Breast epithelium (tissue), 4 donors: ENCODE results near the gene RFC2. TPM values are rescaled to one million over a fixed set of nuclear protein-coding genes. Genes with fewer than 3 reads are reported as not detected.

Source experiments
- DNase-seq, 2 donors: peaks; one replicate each; pipeline ENCODE4 v3.0.0-alpha.2; 2019; ENCODE audit warnings: low spot score in 2 of 2
- H3K27ac ChIP-seq, 2 donors: fragments of 200-600 bp; sonication (generic) in 1 of 2; one replicate each; pipeline ENCODE4 v1.5.1; 2016 to 2019; ENCODE audit warnings: mild to moderate bottlenecking in 1 of 2
- H3K27me3 ChIP-seq, 2 donors: fragments of 200-600 bp; sonication (generic) in 1 of 2; one replicate each; pipeline versions ENCODE4 v1.5.1 to v1.6.0; 2017 to 2019; ENCODE audit warnings: control low read depth in 1 of 2, mild to moderate bottlenecking in 1 of 2
- H3K36me3 ChIP-seq: fragments of 200-600 bp; one replicate; pipeline ENCODE4 v1.5.1; 2019
- H3K4me1 ChIP-seq, 2 donors: fragments of 200-600 bp; sonication (generic); one replicate each; pipeline ENCODE4 v1.5.1; 2016 to 2019; ENCODE audit warnings: control low read depth in 1 of 2
- H3K4me3 ChIP-seq, 3 donors: fragments of 200-600 bp; sonication (generic); 1 replicate in 2 of 3; 2 replicates in 1 of 3; pipeline ENCODE4 v1.5.1; 2016 to 2019; ENCODE audit warnings: mild to moderate bottlenecking in 3 of 3, moderate library complexity in 2 of 3
- H3K9me3 ChIP-seq, 2 donors: fragments of 200-600 bp; sonication (generic) in 1 of 2; one replicate each; pipeline ENCODE4 v1.5.1; 2016 to 2019; ENCODE audit warnings: control low read depth in 1 of 2
- POLR2A ChIP-seq: fragments of 450-650 bp; IDR thresholded peaks from one replicate; pipeline ENCODE4 v1.6.1; 2016; ENCODE audit warnings: antibody characterized with exemption, mild to moderate bottlenecking, moderate library complexity
- POLR2AphosphoS5 ChIP-seq, 3 donors: sonication (generic); formaldehyde crosslinking; IDR thresholded peaks; one replicate each; pipeline ENCODE4 v1.6.1; 2017; ENCODE audit warnings: antibody characterized with exemption in 3 of 3
- intact Hi-C: fragments of 100-400 bp; cut with DNase I; formaldehyde crosslinking; loops from one replicate; pipeline ENCODE4 v1.15.1; 2023; ENCODE audit warnings: low total_unique reads
- total RNA-seq, 3 donors: library from RNA; depleted of rRNA; stranded (reverse); fragments of >200 nt; gene quantifications; one replicate each; pipeline ENCODE4 v1.1.0, GENCODE V29; 2016
- TF ChIP-seq, protein P1 (sequence below), 3 donors: fragments of 450-650 bp; IDR thresholded peaks; one replicate each; pipeline ENCODE4 v1.5.1; 2016 to 2017; ENCODE audit warnings: antibody characterized with exemption in 3 of 3, mild to moderate bottlenecking in 3 of 3, moderate library complexity in 3 of 3

Gene RFC2
- total RNA-seq, 3 donors from 2014 or later: 15.4 to 25.6 (median 17.1) TPM

DNA sequence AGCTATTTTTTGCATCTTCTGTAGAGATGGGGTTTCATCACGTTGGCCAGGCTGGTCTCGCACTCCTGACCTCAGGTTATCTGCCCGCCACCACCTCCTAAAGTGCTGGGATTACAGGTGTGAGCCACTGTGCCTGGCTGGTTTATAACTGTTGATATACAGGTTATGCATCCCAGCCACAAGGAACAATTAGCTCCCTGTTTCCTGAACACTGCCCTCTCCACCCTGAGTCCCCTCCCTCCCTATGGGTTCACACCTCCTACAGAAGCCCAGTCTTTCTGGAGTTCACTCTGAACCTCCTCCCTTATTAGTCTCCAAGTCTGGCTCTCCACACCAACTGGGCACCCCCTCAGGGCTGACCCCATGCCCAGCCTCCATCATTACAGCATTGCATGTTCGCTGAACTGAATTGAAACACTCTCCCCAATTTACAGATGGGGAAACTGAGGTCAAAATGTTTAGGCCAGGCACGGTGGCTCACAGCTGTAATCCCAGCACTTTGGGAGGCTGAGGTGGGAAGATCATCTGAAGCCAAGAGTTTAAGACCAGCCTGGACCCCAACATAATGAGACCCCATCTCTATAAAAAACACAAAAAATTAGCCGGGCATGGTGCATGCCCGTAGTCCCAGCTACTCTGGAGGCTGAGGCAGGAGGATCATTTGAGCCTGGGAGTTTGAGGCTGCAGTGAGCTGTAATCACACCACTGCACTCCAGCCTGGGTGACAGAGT is 33.3 kb upstream of the RFC2 start:
- H3K36me3 ChIP-seq: no peaks in the 10 kb centered on the region
- TF ChIP-seq, protein P1, sequence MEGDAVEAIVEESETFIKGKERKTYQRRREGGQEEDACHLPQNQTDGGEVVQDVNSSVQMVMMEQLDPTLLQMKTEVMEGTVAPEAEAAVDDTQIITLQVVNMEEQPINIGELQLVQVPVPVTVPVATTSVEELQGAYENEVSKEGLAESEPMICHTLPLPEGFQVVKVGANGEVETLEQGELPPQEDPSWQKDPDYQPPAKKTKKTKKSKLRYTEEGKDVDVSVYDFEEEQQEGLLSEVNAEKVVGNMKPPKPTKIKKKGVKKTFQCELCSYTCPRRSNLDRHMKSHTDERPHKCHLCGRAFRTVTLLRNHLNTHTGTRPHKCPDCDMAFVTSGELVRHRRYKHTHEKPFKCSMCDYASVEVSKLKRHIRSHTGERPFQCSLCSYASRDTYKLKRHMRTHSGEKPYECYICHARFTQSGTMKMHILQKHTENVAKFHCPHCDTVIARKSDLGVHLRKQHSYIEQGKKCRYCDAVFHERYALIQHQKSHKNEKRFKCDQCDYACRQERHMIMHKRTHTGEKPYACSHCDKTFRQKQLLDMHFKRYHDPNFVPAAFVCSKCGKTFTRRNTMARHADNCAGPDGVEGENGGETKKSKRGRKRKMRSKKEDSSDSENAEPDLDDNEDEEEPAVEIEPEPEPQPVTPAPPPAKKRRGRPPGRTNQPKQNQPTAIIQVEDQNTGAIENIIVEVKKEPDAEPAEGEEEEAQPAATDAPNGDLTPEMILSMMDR (IDR thresholded peaks at IDR 0.05): no peak
- TF ChIP-seq POLR2AphosphoS5 (IDR thresholded peaks at IDR 0.05): no peak
- no peak for TF ChIP-seq POLR2A
- intact Hi-C loops: no loop called here
- no peaks in the 10 kb centered on the region for H3K9me3 ChIP-seq
- no peak overlapping the region for H3K4me3 ChIP-seq
- no peak for DNase-seq
- H3K27ac ChIP-seq: no peak overlapping the region
- H3K27me3 ChIP-seq: no peaks in the 10 kb centered on the region
- H3K4me1 ChIP-seq: peaks cover 0 to 3% of the 10 kb centered on the region in 2 donors

DNA sequence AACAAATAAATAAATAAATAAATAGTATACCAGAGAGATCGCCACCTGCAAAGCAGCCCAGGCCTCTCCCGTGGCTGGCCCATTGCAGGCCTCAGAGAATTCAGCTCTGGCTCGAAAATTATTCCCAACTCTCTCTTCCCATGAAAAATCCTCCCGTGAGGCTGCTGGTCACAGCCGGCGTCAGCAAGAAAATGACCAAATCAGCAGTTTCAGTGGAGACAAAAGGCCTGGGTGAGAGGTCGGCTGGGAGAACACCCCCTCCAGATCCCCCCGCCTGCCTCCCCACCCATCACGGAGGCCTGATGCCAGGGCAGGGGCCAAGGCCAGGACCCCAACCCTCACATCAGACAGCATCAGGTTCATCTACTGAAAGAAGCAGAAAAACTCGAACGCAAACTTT is 31.9 kb upstream of the RFC2 start:
- Histone ChIP-seq H3K4me3 (no peak overlapping the region), H3K4me1 (peaks cover 0 to 3% of the 10 kb centered on the region in 2 donors), H3K27ac (no peak overlapping the region), H3K27me3 (no peaks in the 10 kb centered on the region), H3K36me3 (no peaks in the 10 kb centered on the region), H3K9me3 (no peaks in the 10 kb centered on the region)
- DNase-seq: no peak
- TF ChIP-seq POLR2AphosphoS5 (IDR thresholded peaks at IDR 0.05) (no peak), POLR2A (no peak)
- TF ChIP-seq, protein P1 (IDR thresholded peaks at IDR 0.05): no peak
- intact Hi-C loops: no loop called here

DNA sequence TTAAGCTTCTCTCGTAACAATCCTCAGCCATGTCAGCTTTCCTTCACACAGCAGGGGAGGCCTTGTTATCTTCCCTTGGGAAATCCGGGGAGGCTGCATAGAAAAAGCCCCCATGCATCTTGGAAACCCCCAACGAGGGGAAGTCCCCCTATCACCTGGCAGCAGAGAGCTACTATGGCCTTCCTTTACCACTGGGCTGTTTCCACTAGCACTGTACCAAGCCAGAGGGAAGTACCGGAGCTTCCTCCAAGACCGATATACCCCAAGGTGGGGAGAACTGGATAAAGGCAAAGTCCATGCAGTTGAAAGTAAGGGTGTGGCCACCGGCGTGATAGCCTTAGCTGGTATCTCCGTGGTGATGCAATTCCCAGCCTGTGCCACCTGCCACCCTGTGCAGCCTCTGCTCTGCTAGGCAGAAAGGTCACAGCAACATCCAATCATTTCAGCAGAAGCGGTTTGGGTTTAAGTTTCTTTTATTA is 30.6 kb upstream of the RFC2 start:
- TF ChIP-seq POLR2AphosphoS5 (IDR thresholded peaks at IDR 0.05): no peak
- TF ChIP-seq, protein P1 (IDR thresholded peaks at IDR 0.05): no peak
- no peak for TF ChIP-seq POLR2A
- intact Hi-C loops: no loop called here
- Histone ChIP-seq H3K4me3 (no peak overlapping the region), H3K27ac (no peak overlapping the region), H3K9me3 (no peaks in the 10 kb centered on the region), H3K27me3 (no peaks in the 10 kb centered on the region), H3K4me1 (peaks cover 0 to 3% of the 10 kb centered on the region in 2 donors), H3K36me3 (no peaks in the 10 kb centered on the region)
- no peak for DNase-seq

DNA sequence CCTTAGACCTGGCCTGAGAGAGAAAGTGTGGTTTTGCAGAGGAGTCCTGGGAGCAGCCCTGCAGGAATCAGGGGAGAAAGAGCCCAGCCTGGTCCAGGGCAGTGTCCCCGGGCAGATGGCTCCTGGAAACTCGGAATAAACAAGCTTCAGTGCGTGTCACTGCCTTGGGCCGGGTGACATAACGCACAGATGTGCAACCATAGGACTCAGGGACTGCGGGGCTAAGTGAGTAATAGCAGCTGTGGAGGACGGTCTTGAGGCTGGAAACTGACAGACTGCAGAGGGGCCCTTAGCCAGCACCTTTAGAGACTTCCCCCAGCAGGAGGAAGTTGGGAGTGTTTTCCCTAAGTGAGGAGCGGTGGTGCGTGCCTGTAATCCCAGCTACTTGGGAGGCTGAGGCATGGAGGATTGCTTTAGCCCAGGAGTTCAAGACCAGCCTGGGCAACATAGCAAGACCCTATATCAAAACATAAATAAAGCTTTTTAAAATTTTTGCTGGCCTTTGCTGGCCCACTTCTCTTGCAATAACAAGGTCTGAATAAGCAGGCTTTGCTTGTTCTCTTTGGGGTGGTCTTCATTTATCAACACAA is 29.8 kb upstream of the RFC2 start:
- Histone ChIP-seq H3K4me3 (no peak overlapping the region), H3K9me3 (no peaks in the 10 kb centered on the region), H3K4me1 (peaks cover 0 to 3% of the 10 kb centered on the region in 2 donors), H3K36me3 (no peaks in the 10 kb centered on the region), H3K27ac (no peak overlapping the region), H3K27me3 (no peaks in the 10 kb centered on the region)
- TF ChIP-seq POLR2A (no peak), POLR2AphosphoS5 (IDR thresholded peaks at IDR 0.05) (no peak)
- TF ChIP-seq, protein P1 (IDR thresholded peaks at IDR 0.05): no peak
- DNase-seq: no peak
- intact Hi-C loops: no loop called here

DNA sequence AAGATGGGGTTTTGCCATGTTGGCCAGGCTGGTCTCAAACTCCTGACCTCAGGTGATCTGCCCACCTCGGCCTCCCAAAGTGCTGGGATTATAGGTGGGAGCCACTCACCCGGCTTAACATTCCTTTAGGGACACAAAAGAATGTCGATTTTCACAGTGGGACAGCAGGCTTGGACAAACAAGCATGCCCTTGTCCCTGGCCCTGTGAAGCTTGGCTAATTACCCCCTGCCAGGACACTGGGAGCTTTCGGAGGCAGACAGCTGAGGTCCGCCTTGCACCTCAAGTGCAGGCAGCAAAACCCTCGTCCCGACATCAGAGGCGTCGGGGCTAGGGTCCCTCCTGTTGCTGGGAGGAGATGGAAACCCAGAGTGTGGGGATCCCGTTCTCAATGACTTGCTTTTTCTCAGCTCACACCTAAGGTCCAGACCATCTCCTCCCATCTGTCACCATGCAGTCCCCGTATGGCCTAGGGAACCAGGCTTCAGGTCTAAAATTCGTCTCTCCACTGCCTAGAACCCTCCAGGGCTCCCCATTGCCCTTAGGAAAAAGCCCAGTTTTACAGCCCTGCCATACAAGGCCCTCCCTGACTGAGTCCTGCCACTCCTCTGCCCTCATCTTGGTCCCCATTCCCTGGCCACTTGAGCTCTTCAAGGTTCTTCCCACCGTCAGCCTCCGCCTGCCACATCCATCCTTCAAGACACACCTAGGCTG is 28.7 kb upstream of the RFC2 start:
- H3K4me3 ChIP-seq: no peak overlapping the region
- TF ChIP-seq POLR2A (no peak), POLR2AphosphoS5 (IDR thresholded peaks at IDR 0.05) (no peak)
- TF ChIP-seq, protein P1 (IDR thresholded peaks at IDR 0.05): no peak
- H3K36me3 ChIP-seq: no peaks in the 10 kb centered on the region
- H3K27me3 ChIP-seq: no peaks in the 10 kb centered on the region
- H3K9me3 ChIP-seq: no peaks in the 10 kb centered on the region
- no peaks in the 10 kb centered on the region for H3K4me1 ChIP-seq
- no peak for DNase-seq
- intact Hi-C loops: no loop called here
- no peak overlapping the region for H3K27ac ChIP-seq
